HepG2 (cell line): Measurements from ENCODE around the gene F7. TPM values are rescaled to one million over a fixed set of nuclear protein-coding genes. Genes with fewer than 3 reads are reported as not detected.
A peak's percentile ranks its signal among the peaks of the same experiment; 100 is the strongest.

Source experiments
- AKAP8 ChIP-seq: sonication (generic); formaldehyde crosslinking; IDR thresholded peaks from 2 replicates; pipeline ENCODE4 v1.5.1; 2020; ENCODE audit warnings: mild to moderate bottlenecking, missing genetic modification reagents
- ATF7 ChIP-seq, 2 experiments: fragments of 450-650 bp in 1 of 2; sonication (generic) in 1 of 2; formaldehyde crosslinking in 1 of 2; IDR thresholded peaks; 2 replicates each; pipeline versions ENCODE4 v1.4.0 to v1.6.1; 2016 to 2020; ENCODE audit warnings: antibody characterized with exemption in 1 of 2, mild to moderate bottlenecking in 1 of 2, missing genetic modification reagents in 1 of 2
- E2F5 ChIP-seq: sonication (generic); formaldehyde crosslinking; conservative IDR thresholded peaks from 2 replicates; pipeline ENCODE4 v1.4.0; 2020; ENCODE audit warnings: missing genetic modification reagents
- HIVEP1 ChIP-seq: sonication (generic); formaldehyde crosslinking; IDR thresholded peaks from 2 replicates; pipeline ENCODE4 v1.4.0; 2020; ENCODE audit warnings: mild to moderate bottlenecking, missing genetic modification reagents
- MAFK ChIP-seq, 2 experiments: IDR thresholded peaks in 1 of 2; conservative IDR thresholded peaks in 1 of 2; 2 replicates each; pipeline ENCODE4 v1.6.1; 2011; ENCODE audit warnings: improper control_type of control experiment in 2 of 2, low read length in 2 of 2
- RBM22 ChIP-seq: fragments of 200-400 bp; formaldehyde crosslinking; optimal IDR thresholded peaks from 2 replicates; pipeline ENCODE3; 2017; ENCODE audit warnings: mild to moderate bottlenecking, low read length, moderate library complexity
- TOPORS ChIP-seq: sonication (generic); formaldehyde crosslinking; IDR thresholded peaks from 2 replicates; pipeline ENCODE4 v1.8.0; 2023; ENCODE audit warnings: mild to moderate bottlenecking, missing genetic modification reagents
- U2AF1 ChIP-seq: fragments of 200-400 bp; formaldehyde crosslinking; optimal IDR thresholded peaks from 2 replicates; pipeline ENCODE3; 2017; ENCODE audit warnings: mild to moderate bottlenecking, low read depth, low read length
- ZBTB37 ChIP-seq: sonication (generic); formaldehyde crosslinking; IDR thresholded peaks from 2 replicates; pipeline ENCODE4 v1.4.0; 2020; ENCODE audit warnings: mild to moderate bottlenecking, missing genetic modification reagents
- ZBTB7B ChIP-seq: sonication (generic); formaldehyde crosslinking; IDR thresholded peaks from 2 replicates; pipeline ENCODE4 v1.4.0; 2020; ENCODE audit warnings: missing genetic modification reagents
- ZNF484 ChIP-seq: sonication (generic); formaldehyde crosslinking; IDR thresholded peaks from 2 replicates; pipeline ENCODE4 v1.5.1; 2020; ENCODE audit warnings: mild to moderate bottlenecking, low read depth, missing genetic modification reagents, borderline replicate concordance
- ZNF501 ChIP-seq: sonication (generic); formaldehyde crosslinking; IDR thresholded peaks from 2 replicates; pipeline ENCODE4 v1.5.1; 2020; ENCODE audit warnings: mild to moderate bottlenecking, moderate library complexity, missing genetic modification reagents
- polyA plus RNA-seq, 8 experiments: library from polyadenylated mRNA; depleted of rRNA in 3 of 8; stranded (reverse) in 7 of 8; unstranded in 1 of 8; fragments of >200 nt; fragmentation: Illumina TruSeq in 4 of 8; extraction: Trizol in 4 of 8; gene quantifications; 2 replicates each; pipeline versions ENCODE4 v1.2.1 to v1.2.3, GENCODE V29; 2011 to 2016; ENCODE audit warnings: low read depth in 4 of 8, missing spikeins in 1 of 8, mixed read lengths in 1 of 8; ENCODE audit not compliant: insufficient read depth in 1 of 8
- total RNA-seq, 5 experiments: library from RNA; depleted of rRNA; stranded (reverse); fragments of >200 nt; fragmentation: Illumina TruSeq; extraction: Trizol; gene quantifications; 2 replicates each; pipeline ENCODE4 v1.2.3, GENCODE V29; 2016; ENCODE audit warnings: low read depth in 1 of 5
- TF ChIP-seq, protein P1 (sequence below): sonication (generic); formaldehyde crosslinking; conservative IDR thresholded peaks from 2 replicates; pipeline ENCODE4 v1.5.0; 2020; ENCODE audit warnings: missing genetic modification reagents
- TF ChIP-seq, protein P2 (sequence below): sonication (generic); IDR thresholded peaks from 2 replicates; pipeline ENCODE4 v1.6.1; 2016; ENCODE audit warnings: low read depth, borderline replicate concordance
- TF ChIP-seq, protein P3 (sequence below): sonication (generic); formaldehyde crosslinking; IDR thresholded peaks from 2 replicates; pipeline ENCODE4 v1.5.1; 2020; ENCODE audit warnings: missing genetic modification reagents, mild to moderate bottlenecking, borderline replicate concordance
- TF ChIP-seq, protein P4 (sequence below): sonication (generic); formaldehyde crosslinking; IDR thresholded peaks from 2 replicates; pipeline ENCODE4 v1.8.1; 2022; ENCODE audit warnings: mild to moderate bottlenecking, missing genetic modification reagents

The F7 gene
- total and polyA plus RNA-seq, 2 of the 13 experiments (the other 11 are each of a cell fraction or from before 2014, with no cell fraction given): 12.6 to 26.5 TPM

GRCh38 chr13:113125506-113126264 is 20.1 kb downstream of the F7 start (continued):
- TF ChIP-seq HIVEP1 (CRISPR knock-in tag) (no peak), E2F5 (no peak), AKAP8 (0 out of 2 replicates have a peak, but pooled peaks have one; percentile 41), ZBTB37 (CRISPR knock-in tag) (no peak), ATF7 (IDR thresholded peaks at IDR 0.05) (no peak), ATF7 (CRISPR knock-in tag; IDR thresholded peaks at IDR 0.05) (no peak), ZNF501 (CRISPR knock-in tag) (0 out of 2 replicates have a peak, but pooled peaks have one; percentile 7), MAFK (conservative IDR thresholded peaks at IDR 0.05 in 1 of 2, IDR thresholded peaks at IDR 0.05 in 1 of 2; ENCODE audit: low read length in 2 of 2) (no peak), ZNF484 (CRISPR knock-in tag) (no peak), TOPORS (CRISPR knock-in tag) (no peak), ZBTB7B (CRISPR knock-in tag) (no peak), U2AF1 (no peak), RBM22 (peak; percentile 8)
- TF ChIP-seq, protein P1, sequence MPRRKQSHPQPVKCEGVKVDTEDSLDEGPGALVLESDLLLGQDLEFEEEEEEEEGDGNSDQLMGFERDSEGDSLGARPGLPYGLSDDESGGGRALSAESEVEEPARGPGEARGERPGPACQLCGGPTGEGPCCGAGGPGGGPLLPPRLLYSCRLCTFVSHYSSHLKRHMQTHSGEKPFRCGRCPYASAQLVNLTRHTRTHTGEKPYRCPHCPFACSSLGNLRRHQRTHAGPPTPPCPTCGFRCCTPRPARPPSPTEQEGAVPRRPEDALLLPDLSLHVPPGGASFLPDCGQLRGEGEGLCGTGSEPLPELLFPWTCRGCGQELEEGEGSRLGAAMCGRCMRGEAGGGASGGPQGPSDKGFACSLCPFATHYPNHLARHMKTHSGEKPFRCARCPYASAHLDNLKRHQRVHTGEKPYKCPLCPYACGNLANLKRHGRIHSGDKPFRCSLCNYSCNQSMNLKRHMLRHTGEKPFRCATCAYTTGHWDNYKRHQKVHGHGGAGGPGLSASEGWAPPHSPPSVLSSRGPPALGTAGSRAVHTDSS (CRISPR knock-in tag): no peak
- TF ChIP-seq, protein P2, sequence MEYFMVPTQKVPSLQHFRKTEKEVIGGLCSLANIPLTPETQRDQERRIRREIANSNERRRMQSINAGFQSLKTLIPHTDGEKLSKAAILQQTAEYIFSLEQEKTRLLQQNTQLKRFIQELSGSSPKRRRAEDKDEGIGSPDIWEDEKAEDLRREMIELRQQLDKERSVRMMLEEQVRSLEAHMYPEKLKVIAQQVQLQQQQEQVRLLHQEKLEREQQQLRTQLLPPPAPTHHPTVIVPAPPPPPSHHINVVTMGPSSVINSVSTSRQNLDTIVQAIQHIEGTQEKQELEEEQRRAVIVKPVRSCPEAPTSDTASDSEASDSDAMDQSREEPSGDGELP: no peak
- TF ChIP-seq, protein P3, sequence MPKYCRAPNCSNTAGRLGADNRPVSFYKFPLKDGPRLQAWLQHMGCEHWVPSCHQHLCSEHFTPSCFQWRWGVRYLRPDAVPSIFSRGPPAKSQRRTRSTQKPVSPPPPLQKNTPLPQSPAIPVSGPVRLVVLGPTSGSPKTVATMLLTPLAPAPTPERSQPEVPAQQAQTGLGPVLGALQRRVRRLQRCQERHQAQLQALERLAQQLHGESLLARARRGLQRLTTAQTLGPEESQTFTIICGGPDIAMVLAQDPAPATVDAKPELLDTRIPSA (CRISPR knock-in tag): no peak
- TF ChIP-seq, protein P4, sequence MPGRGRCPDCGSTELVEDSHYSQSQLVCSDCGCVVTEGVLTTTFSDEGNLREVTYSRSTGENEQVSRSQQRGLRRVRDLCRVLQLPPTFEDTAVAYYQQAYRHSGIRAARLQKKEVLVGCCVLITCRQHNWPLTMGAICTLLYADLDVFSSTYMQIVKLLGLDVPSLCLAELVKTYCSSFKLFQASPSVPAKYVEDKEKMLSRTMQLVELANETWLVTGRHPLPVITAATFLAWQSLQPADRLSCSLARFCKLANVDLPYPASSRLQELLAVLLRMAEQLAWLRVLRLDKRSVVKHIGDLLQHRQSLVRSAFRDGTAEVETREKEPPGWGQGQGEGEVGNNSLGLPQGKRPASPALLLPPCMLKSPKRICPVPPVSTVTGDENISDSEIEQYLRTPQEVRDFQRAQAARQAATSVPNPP (CRISPR knock-in tag): no peak
